Smooth muscle cell of bladder (primary cell): ENCODE results near the gene FAM171A1. TPM values are rescaled to one million over a fixed set of nuclear protein-coding genes. Genes with fewer than 3 reads are reported as not detected.

Experiments
- total RNA-seq: library from RNA; depleted of rRNA; stranded (reverse); fragments of >200 nt; gene quantifications from 2 replicates; pipeline ENCODE4 v1.2.3, GENCODE V29; 2014

The FAM171A1 gene
- 10.7 and 19.3 TPM in 2 replicates for total RNA-seq

DNA sequence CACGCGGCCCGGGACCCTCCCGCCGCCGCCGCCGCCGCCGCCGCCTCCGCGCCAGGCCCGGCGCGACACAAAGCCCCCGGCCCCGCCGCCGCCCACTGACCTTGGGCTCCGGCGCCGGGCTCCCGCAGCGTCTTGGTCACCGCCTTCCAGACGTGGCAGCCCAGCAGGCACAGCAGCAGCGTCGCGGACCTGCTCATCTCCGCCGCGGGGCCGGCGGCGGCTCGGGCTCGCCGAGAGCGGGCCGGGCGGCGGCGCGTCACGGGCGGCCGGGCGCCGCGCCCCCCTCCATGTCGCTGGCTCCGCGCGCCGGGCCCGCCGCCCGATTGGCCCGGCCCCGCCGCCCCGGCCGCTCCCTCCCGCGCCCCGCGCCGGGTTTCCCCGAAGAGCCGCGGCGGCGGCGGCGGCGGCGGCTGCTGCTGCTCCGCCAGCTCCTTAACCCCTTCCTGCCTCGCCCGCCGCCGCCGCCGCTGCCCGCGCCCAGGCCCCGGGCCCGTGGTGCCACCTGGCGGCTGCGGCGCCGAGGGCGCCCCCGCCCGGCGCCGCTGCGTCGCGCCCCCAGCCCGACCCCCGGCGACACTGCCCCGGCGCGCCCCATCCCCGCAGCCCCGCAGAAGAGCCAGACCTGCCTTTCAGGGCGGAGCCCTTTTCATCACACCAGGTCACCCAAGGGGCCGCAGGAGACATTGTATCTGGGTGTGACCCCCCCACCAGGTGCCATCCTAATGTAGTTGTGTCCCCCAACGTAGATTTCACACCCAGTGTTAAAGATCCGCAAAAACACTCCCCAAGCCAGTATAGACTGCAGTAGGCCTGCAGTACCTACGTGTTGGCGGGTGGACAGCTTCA is at the start of gene FAM171A1:
Gene FAM171A1, minus strand, starts transcription at position 434 of the 846 bp plus-strand sequence. Its CDS starts 237 bp downstream, at position 197.

DNA sequence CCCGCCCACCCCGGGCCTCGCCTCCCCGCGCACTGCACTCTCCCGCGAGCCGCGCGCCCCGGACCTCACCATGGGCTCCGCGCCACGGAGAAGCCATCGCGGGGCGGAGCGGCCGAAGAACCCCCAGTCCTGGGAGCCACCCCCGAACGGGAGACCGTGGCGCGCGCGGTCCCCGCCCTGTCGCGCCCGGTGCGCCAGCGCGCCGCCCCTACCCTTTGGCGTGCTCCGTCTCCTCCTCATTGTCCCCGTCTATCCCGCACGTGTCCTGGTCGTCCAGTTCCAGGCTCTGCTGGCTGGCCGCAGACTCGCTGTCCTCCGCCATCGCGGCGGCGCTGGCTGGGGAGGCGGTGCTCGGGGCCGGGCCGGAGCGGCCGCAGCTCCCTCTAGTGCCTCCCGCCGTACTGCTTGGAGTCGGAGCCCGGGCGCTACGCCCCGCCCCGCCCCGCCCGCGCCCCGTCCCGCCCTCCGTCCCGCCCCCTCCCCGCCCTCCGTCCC is 202.8 kb downstream of the FAM171A1 start, which contains the start of gene NMT2:
Gene NMT2, minus strand, starts transcription at position 403 of the 495 bp plus-strand sequence. Its CDS starts 81 bp downstream, at position 322.

Other genes with a start within 250 kb of the FAM171A1 start
- gene NMT2, start 202.6 kb downstream of the FAM171A1 start, total RNA-seq: 32.3 and 44.6 TPM in 2 replicates